ENCODE data around the gene CDK19.

- TF ChIP-seq CTCF (conservative IDR thresholded peaks at IDR 0.05; ENCODE audit: low read depth in 2 of 2) = no peak
- TF ChIP-seq CREB1 (CRISPR knock-in tag; IDR thresholded peaks at IDR 0.05; ENCODE audit: low read depth) = no peak
- TF ChIP-seq POLR2AphosphoS5 (IDR thresholded peaks at IDR 0.05; ENCODE audit: low read depth) = no peak
- TF ChIP-seq EZH2 (IDR thresholded peaks at IDR 0.05; ENCODE audit: low read depth, unreplicated experiment) = no peak
- no peak for TF ChIP-seq EZH2phosphoT487 (IDR thresholded peaks at IDR 0.05; ENCODE audit: unreplicated experiment)
- no peak for TF ChIP-seq REST (IDR thresholded peaks at IDR 0.05; ENCODE audit: unreplicated experiment)
- no peak for TF ChIP-seq STAT1 (IDR thresholded peaks at IDR 0.05; ENCODE audit: unreplicated experiment)
- no peak for TF ChIP-seq JUNB (IDR thresholded peaks at IDR 0.05; ENCODE audit: unreplicated experiment)
- TF ChIP-seq, protein P1, sequence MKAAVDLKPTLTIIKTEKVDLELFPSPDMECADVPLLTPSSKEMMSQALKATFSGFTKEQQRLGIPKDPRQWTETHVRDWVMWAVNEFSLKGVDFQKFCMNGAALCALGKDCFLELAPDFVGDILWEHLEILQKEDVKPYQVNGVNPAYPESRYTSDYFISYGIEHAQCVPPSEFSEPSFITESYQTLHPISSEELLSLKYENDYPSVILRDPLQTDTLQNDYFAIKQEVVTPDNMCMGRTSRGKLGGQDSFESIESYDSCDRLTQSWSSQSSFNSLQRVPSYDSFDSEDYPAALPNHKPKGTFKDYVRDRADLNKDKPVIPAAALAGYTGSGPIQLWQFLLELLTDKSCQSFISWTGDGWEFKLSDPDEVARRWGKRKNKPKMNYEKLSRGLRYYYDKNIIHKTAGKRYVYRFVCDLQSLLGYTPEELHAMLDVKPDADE (IDR thresholded peaks at IDR 0.05) = no peak
- TF ChIP-seq ZNF114 (CRISPR knock-in tag; IDR thresholded peaks at IDR 0.05) = no peak
- TF ChIP-seq, protein P2, sequence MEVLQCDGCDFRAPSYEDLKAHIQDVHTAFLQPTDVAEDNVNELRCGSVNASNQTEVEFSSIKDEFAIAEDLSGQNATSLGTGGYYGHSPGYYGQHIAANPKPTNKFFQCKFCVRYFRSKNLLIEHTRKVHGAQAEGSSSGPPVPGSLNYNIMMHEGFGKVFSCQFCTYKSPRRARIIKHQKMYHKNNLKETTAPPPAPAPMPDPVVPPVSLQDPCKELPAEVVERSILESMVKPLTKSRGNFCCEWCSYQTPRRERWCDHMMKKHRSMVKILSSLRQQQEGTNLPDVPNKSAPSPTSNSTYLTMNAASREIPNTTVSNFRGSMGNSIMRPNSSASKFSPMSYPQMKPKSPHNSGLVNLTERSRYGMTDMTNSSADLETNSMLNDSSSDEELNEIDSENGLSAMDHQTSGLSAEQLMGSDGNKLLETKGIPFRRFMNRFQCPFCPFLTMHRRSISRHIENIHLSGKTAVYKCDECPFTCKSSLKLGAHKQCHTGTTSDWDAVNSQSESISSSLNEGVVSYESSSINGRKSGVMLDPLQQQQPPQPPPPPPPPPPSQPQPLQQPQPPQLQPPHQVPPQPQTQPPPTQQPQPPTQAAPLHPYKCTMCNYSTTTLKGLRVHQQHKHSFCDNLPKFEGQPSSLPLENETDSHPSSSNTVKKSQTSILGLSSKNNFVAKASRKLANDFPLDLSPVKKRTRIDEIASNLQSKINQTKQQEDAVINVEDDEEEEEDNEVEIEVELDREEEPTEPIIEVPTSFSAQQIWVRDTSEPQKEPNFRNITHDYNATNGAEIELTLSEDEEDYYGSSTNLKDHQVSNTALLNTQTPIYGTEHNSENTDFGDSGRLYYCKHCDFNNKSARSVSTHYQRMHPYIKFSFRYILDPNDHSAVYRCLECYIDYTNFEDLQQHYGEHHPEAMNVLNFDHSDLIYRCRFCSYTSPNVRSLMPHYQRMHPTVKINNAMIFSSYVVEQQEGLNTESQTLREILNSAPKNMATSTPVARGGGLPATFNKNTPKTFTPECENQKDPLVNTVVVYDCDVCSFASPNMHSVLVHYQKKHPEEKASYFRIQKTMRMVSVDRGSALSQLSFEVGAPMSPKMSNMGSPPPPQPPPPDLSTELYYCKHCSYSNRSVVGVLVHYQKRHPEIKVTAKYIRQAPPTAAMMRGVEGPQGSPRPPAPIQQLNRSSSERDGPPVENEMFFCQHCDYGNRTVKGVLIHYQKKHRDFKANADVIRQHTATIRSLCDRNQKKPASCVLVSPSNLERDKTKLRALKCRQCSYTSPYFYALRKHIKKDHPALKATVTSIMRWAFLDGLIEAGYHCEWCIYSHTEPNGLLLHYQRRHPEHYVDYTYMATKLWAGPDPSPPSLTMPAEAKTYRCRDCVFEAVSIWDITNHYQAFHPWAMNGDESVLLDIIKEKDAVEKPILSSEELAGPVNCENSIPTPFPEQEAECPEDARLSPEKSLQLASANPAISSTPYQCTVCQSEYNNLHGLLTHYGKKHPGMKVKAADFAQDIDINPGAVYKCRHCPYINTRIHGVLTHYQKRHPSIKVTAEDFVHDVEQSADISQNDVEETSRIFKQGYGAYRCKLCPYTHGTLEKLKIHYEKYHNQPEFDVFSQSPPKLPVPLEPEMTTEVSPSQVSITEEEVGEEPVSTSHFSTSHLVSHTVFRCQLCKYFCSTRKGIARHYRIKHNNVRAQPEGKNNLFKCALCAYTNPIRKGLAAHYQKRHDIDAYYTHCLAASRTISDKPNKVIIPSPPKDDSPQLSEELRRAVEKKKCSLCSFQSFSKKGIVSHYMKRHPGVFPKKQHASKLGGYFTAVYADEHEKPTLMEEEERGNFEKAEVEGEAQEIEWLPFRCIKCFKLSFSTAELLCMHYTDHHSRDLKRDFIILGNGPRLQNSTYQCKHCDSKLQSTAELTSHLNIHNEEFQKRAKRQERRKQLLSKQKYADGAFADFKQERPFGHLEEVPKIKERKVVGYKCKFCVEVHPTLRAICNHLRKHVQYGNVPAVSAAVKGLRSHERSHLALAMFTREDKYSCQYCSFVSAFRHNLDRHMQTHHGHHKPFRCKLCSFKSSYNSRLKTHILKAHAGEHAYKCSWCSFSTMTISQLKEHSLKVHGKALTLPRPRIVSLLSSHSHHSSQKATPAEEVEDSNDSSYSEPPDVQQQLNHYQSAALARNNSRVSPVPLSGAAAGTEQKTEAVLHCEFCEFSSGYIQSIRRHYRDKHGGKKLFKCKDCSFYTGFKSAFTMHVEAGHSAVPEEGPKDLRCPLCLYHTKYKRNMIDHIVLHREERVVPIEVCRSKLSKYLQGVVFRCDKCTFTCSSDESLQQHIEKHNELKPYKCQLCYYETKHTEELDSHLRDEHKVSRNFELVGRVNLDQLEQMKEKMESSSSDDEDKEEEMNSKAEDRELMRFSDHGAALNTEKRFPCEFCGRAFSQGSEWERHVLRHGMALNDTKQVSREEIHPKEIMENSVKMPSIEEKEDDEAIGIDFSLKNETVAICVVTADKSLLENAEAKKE (CRISPR knock-in tag; IDR thresholded peaks at IDR 0.05) = no peak
- TF ChIP-seq ZNF331 (CRISPR knock-in tag; IDR thresholded peaks at IDR 0.05; ENCODE audit: low read depth) = no peak
- no peak for TF ChIP-seq NANOG (IDR thresholded peaks at IDR 0.05; ENCODE audit: borderline replicate concordance)
Observed at GRCh38 chr6:110672122-110672521, 143.1 kb downstream of the CDK19 start.
